ENCODE results near the gene PLCD1.
"Not testable (repeated sequence)": the region's sequence is repeated elsewhere in the genome, so short reads cannot be mapped to it uniquely, and the experiment has no call there.

Gene PLCD1

DNA sequence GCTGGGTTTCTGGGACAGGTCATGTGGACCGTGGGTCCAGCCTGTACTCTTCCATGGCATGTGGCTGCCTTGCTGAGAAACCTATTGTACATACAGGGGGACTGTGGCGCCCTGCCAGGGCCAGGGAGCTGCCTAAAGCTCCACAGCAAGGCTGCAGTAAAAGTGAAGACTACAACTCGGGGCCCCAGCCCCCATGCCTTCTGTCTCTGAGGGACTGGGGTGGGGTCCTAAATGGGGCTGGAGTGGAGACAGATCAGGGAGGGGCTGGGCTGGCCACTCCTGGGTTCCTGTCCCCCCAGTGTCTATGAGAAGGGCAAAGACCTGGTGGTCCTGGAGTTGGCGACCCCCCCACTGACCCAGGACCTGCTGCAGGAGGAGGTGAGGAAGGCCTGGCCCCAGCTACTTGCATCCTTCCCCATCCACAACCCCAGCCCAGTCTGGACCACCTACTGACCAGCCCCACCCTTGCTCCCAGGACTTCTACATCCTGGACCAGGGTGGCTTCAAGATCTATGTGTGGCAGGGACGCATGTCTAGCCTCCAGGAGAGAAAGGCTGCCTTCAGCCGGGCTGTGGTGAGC is 31.6 kb downstream of the PLCD1 start:
- no peak for DNase-seq

DNA sequence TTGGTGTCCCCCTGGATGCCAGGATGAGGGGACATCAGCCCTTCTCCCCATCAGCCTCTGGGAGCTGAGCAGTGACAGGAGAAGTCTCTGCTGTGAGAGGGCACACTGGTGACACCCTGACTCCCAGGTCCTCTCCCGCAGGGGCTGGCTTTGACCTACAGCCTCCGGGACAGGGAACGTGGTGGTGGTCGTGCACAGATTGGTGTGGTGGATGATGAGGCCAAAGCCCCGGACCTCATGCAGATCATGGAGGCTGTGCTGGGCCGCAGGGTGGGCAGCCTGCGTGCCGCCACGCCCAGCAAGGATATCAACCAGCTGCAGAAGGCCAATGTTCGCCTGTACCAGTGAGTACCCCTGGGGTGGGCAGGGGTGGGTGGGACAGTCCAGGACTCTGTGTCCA is 32.1 kb downstream of the PLCD1 start:
- no peak for DNase-seq

DNA sequence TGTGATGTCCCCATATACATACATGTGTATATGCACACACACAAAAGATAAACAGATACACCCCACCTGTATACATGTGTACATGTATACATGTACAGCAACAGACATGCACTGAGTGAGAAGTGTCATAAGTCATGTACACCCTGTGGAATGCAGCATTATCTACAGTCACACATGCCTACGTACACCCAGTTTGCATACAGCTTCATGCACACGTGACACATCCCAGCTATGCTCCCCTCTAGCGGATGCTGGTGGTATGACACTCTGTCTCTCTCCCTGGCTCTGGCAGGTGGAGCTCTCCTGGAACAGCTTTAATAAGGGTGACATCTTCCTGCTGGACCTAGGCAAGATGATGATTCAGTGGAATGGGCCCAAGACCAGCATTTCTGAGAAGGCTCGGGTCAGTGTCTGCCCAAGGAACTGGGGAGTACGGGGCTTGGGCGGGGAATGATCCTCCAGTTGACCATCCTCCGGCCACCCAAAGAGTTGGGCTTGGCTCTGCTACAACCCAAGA is 32.6 kb downstream of the PLCD1 start:
- peak; percentile 71 for DNase-seq

DNA sequence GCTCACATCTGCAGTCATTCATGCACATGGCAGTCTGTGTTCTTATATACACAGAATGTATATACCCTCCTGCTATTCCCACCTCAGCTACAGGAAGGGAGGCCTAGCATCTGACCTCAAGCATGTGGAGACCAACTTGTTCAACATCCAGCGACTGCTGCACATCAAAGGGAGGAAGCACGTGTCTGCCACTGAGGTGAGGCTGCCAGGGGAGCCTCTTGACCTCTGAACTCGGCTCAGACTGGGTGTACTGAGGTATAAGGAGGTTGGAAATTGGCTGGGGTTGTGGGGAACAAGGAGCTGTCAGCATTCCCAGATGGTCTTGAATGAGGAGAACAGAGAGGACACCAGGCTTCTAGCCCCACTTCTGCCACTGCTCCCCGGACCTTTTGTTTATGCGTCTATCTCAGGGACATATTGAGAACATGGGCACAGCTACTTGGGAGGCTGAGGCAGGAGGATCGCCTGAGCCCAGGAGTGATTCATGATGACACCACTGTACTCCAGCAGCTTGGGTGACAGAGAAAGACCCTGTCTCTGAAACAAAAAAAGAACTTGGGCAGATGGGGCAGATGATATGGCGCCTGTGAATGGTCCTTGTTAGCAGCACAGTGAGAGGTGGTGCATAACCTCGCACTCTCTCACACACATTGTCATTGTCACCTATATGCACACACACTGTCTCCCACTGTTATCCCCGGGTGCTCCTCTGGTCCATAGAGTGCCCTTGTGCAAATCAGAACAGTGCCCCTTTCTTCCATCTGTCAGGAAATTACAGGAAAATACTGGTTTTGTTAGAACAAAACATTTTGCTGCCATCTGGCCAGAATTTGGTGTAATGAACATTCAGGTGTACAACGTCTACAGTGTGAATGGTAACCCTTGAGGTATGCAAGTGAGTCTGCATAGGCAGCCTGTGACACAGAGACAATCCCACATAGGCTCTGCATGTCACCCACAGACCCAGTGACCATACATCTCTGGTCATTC is 33.5 kb downstream of the PLCD1 start:
- DNase-seq: no peak

DNA sequence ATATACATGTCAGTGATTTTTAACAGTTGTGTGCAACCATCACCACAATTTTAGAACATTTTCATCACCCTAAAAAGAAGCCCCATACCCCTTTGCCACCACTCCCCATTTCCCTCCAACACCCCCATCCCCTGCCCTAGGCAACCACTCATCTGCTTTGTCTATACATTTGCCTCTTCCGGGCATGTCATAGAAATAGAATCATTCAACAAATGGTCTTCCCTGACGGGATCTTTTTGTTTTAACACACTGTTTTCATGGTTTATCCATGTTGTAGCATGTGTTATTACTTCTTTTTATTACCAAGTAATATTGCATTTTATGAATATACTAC is 34.8 kb downstream of the PLCD1 start:
- DNase-seq: no peak

DNA sequence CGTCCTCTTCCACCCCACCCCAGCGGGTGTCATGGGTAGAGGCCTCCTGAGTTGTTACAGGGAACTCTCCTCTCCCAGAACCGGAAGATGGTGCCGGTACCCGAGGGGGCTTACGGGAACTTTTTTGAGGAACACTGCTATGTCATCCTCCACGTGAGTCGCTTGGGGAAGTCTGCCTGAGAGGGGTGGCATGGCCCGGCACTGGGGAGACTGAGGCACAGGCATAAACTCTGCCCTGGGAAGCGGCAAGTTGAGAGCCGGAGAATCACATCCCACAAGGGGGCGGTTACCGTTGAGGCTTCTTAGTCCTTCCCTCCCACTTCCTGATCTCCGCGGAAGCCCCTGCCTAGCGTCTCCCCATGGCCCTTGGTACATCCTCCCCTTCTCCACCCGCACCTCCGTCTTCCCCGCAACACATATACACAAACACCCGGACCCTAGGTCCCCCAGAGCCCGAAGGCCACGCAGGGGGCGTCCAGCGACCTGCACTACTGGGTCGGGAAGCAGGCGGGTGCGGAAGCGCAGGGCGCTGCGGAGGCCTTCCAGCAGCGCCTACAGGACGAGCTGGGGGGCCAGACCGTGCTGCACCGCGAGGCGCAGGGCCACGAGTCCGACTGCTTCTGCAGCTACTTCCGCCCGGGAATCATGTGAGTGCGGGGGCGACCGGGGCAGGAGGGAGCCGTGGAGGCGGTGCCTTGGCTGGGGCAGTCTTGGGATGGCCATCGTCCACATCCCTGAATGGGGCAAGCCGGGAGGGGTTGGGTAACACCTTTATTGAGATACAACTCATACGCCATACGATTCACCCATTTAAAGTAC is 35.4 kb downstream of the PLCD1 start:
- DNase-seq: peak; percentile 58

DNA sequence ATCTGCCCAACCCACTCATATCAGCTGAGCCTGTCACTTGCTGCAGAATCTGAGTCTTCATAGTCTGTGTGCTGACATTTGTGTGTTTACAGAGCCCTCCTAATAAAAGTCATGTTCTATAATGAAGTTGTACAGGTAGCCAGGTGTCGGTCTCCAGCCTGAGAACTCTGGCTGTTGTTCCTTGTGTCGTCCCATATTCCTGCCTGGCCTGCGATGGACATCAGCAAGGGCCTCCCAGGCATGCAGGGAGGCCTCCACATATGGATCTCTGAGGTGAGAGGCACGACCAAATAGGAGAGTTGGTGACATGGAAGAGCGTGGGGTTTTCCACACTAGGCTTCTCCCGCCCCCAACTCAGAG is 36.0 kb downstream of the PLCD1 start:
- DNase-seq: no peak

DNA sequence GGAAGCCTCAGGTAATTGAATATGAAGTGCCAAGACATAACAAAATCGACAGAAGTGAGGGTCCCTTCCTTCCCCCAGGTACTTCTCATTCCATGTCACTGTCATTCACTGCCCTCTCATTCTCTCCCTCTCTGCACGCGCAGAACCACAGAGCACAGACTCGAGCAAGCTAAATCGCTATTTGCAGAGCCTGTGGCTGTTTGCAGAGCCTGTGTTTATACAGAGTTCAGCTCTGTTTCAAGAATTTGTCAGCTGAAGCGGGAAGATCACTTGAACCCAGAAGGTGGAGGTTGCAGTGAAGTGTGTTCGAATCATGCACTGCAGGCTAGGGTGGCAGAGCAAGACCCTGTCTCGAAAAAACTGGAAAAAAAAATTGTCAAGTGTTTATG is 36.4 kb downstream of the PLCD1 start:
- no peak for DNase-seq

DNA sequence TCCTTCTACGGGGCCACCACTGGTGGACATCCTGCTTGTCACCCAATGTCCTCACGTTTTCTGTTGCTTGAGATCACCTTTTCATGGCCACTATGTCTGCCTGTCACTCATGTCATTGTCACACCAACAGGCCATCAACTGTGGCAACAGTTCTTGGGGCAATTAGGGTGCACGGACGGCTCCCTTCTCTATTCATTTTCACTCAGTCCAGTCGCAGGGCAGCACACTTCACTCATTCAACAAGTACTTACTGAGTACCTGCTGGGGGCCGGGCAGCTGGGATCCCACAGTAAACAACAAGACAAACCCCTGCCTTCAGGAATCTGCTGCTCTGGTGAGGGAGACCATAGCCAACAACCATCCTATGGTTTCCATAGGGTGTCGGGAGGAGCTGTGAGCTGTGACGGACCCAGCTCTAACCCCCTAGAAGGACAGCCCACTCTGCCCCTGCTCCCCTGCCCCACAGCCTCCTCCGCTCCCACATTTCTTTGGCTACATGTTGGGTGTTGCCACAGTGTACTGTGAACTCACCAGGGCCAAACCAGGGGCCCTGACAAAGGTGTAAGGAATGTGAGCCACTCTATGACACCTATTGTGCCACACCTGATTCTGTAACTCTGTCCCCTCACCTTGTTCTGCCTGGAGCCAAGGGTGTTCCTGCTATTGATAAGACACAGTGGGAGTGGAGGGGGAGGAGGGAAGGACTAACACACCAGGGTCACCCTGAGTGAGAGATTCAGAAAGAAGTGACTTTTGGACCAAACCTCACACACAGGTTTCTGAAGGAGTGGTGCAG is 37.0 kb downstream of the PLCD1 start:
- DNase-seq: no peak

DNA sequence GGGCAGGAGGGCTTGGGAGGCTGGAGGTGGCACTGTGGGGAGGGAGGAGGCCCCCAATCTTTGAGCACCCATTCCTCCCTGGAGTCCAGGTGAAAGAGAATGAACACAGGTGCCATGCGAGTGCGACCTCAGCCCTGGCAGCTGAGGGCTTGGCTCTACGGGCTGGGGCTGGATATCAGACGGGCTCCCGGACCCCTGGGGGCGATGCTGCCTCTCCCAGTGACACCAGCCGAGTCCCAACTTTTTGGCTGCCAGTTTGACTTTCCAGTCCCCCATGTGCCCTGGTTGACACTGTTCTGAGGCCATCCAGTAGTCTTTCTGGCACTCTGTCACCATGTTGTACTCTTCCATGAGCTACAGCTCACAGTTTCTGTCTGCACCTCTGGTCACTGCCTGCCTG is 37.6 kb downstream of the PLCD1 start:
- DNase-seq: no peak

DNA sequence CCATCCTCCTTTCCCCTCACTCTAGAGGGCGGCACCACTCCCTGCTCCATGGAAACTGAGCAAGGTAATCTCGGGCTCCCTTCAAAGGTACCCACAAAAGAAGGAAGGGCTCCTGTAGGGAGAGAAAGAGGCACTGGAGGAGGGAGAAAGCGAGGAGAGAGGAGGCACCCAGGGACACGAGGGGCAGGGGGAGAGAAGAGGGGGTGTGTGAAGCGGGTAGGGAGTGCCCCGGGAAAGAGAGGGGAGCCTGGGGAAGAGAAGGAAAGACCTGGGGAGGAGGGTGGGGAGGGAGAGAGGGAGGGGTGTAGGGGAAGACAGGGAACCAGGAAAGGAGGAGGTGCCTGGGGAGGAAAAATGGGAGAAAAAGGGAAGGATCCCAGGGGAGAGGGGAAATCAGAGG is 38.3 kb downstream of the PLCD1 start:
- DNase-seq: no peak

DNA sequence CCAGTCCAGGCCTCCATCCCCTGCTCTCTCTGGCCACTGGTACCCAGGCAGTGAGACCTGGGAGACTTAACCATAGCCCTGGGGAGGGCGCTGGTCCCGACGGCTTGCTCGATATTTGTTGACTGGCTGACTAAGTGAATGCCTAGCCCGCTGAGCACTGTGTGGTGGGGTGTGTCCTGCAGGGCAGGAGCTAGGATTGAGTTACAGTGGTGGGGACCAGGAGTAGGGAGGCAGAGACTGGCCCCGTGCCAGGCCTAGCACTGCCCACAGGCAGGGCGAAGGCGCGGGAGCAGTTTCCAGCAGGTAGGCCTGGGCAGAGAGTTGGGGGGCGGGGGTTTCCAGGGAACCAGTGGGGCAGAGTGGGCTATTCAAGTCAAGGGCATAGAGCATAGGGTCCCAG is 38.9 kb downstream of the PLCD1 start, which contains the start of gene VILL:
Gene VILL (plus strand): TSS at position 260 of the 400 bp plus-strand sequence. CDS start 2,887 bp downstream, outside the sequence.
- DNase-seq: no peak

DNA sequence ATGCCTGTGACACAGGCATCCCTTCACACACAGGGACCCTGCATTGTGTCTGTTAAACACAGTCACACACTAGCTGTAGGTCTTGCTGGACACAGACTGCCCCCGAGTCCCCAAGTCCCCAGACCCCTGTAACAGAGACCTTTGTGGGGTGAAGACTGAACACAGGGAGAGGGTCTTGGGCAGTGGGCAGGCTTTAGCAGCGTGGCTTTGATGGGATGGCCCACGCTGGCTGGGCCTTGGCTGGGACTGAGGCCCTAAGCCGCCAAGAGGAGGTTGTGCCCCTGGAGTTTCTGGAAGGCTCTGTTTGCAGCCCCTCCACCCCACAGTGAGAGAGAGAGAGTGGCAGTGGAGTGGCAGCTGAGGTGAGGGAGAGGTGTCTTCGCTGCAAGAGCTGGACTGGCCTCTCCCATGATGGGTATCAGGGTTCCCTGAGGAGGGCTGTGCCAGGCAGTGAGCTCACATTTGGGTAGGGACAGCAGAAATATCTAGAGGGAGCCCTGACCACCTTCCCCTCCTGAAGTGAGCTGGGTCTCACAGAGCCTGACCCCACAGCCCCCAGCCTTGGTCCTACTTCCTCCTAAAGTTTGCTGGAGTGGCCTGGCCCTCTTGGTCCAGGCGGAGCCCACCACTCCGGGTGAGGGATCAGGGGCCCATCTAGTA is 39.5 kb downstream of the PLCD1 start:
- no peak for DNase-seq

DNA sequence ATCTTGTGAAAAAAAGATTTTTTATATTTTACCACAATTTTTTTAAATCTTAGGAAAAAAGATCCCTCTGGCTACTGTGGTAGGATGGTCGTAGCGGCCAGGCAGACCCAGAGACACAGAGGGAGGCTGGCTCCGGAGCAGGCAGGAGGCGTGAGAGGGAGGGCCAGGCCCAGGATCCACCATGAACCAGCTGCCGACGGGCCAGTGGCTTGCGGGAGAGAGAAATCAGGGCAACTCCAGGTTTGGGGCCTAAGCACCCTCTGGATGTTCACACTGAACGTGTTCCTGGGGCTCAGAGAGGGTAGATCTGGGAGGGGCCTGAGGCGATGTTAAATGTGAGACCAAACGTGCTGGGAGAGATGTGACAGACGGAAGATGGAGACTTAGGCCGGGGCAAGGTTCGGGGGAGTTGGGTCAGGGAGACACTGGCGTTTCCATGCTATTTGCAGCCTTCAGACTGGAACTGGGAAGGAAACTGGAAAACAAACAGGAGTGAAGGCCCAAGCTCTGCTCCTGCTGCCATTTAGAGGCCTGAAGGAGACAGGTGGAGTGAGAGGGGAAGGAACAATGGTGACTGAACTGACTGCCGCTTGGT is 40.4 kb downstream of the PLCD1 start:
- no peak for DNase-seq

DNA sequence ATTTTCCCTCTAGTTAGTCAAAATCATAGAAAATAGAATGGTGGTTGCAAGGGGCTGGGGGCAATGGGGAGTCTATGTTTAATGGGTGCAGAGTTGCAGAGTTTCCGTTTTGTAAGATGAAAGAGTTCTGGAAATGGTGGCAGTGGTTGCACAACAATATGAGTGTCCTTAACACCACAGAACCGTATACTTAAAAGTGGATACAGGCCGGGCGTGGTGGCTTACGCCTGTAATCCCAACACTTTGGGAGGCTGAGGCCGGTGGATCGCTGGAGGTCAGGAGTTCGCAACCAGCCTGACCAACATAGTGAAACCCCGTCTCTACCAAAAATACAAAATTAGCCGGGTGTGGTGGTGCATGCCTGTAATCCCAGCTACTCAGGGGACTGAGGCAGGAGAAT is 41.1 kb downstream of the PLCD1 start:
- DNase-seq: not testable (repeated sequence)

DNA sequence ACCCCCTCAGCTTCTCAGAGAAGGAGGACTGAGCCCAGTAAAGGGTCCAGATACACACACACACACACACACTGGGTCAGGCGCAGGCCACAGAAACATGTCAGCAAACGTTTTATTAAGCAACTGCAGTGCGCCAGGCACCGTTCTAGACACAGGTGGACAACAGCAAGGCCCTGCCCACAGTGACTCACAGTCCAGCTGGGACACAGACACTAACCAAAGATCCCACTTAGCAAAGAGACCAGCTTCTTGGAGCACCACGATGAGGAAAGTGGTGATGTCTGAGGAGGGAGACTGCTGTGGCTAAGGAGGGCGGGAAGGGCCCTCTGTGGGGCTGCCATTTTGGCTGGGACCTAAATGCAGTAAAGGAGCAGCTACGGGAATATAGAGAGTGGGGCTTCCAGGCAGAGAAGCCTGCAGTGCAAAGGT is 41.7 kb downstream of the PLCD1 start:
- no peak for DNase-seq

DNA sequence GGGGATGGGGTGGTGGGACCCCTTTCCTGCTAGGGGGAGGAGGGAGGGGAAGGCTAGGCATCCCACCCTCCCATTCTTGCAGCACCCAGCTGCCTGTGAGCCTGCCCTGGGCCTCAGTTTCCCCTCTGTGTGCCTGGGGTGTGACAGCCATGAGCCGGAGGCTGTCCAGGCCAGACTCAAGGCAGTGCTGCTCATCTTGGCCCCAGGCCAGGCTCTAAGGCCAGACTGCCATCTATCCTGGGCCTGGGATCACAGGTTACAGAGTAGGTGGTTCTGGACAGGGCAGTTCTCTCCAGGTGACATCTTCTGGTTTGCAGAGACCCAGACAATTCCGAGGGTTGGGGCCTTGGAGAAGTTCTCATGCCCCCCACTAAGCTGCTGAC is 42.1 kb downstream of the PLCD1 start:
- DNase-seq: no peak

DNA sequence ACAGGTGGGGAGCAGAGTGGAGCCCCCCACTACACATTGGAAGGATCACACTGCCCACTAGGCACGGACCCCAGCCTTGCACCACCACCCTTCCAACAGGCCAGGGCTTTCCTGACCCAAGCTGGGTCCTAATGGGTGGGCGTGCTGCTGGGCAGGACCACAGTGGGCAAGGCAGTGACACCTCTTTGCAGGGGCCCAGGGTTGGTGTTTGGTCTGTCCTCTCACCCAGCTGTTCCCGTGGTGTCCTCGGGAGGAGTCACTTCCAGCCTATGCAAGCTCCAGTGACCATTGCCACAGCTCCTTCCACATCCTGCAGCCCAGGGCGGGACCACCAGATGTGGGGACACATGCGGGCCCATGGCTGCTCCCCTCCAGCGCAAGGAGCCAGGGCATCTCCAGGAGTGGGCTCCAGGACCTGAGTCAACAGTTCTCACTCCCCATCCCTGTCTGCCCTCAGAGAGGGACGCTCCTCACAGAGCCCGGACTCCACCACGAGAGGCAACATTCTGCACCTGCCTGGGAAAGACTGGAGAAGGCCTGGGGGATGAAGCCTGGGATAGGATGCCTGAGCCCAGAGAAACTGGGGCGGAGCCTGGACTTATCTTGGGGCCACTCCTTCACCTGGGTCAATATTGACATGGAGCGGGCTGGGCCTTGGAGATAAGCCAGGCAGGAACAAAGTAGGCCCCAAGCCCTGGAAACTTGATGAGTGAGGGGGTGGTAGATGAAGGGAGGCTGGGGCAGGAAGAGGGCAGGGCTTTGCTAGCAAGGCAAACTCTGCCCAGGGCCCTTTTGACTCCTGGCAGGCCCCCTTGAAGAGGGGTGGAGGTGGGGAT is 42.7 kb downstream of the PLCD1 start:
- no peak for DNase-seq

DNA sequence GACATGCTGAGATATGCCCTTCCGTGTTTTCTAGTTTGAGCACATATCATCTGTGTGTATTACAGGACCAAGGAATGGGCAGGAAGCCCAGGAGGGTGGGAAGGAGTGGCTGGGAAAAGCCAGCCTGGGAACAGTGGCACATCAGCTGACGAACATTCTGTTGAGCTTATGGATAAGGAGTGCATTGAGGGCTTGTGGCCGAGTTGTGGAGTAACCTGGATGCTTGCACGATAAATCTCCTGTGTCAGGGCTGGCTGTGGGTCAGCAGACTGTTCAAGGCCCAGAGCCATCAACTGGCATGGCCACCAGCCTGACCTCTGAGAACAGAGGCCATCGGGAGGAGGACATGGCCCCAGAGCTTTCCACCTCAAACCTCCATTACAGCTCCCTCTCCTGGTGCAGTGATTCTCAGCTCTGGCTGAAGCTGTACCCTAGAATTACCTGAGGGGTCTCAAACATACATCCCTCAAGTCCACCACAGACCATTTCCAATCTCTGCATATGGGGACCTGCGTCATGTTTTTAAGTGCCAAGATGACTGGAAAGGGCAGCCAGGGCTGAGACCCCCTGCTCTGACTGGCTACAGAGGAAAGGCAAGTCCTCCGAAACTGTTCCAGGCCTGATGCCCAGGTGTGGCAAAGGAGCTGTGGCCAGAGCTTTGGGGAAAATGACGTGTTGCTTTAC is 43.7 kb downstream of the PLCD1 start:
- no peak for DNase-seq

DNA sequence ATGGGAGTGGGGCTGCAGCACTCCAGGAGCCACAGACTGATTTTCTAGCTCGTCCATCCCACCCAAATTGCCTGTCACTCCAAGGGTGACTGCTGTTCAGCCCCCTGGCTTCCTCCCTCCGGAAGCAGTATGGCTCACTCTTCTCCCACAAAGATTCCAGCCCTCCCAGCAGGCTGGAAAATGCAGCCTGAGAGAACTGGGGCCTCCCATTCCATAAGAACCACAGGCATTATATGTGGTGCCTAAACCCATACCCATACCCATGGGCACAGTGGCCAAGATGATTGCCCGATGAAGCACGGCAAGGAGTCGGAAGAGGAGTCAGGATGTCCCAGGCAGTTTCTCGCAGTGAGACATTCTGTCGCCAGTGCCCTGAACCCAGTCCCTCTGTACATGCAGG is 44.8 kb downstream of the PLCD1 start:
- DNase-seq: no peak
